Tibial artery (tissue), 4 donors: ENCODE measurements around the gene SPRED1.

Experiments
- DNase-seq, 2 donors: peaks; one replicate each; pipeline ENCODE4 v3.0.0-alpha.2; 2019
- H3K27ac ChIP-seq, 2 donors: fragments of 200-600 bp; sonication (generic) in 1 of 2; 1 replicate in 1 of 2; 2 replicates in 1 of 2; pipeline ENCODE4 v1.5.1; 2018 to 2019; ENCODE audit warnings: mild to moderate bottlenecking in 1 of 2
- H3K27me3 ChIP-seq, 2 donors: fragments of 200-600 bp; sonication (generic) in 1 of 2; one replicate each; pipeline versions ENCODE4 v1.5.1 to v1.6.0; 2016 to 2019
- H3K36me3 ChIP-seq, 3 donors: fragments of 200-600 bp; sonication (generic) in 2 of 3; one replicate each; pipeline ENCODE4 v1.5.1; 2016 to 2019; ENCODE audit warnings: mild to moderate bottlenecking in 2 of 3
- H3K4me1 ChIP-seq, 4 donors: fragments of 200-600 bp; sonication (generic) in 2 of 4; 1 replicate in 3 of 4; 2 replicates in 1 of 4; pipeline ENCODE4 v1.5.1; 2016 to 2019
- H3K4me3 ChIP-seq, 2 donors: fragments of 200-600 bp; sonication (generic) in 1 of 2; 1 replicate in 1 of 2; 2 replicates in 1 of 2; pipeline ENCODE4 v1.5.1; 2018 to 2019; ENCODE audit warnings: mild to moderate bottlenecking in 2 of 2
- H3K9me3 ChIP-seq, 3 donors: fragments of 200-600 bp; sonication (generic) in 1 of 3; one replicate each; pipeline ENCODE4 v1.5.1; 2016 to 2019
- CTCF ChIP-seq, 2 experiments: fragments of 200-600 bp in 1 of 2; fragments of 450-650 bp in 1 of 2; IDR thresholded peaks; one replicate each; pipeline ENCODE4 v1.5.1; 2017 to 2019; ENCODE audit warnings: antibody characterized with exemption in 2 of 2, mild to moderate bottlenecking in 1 of 2, moderate library complexity in 1 of 2
- intact Hi-C: fragments of 100-400 bp; cut with DNase I; formaldehyde crosslinking; loops from one replicate; pipeline ENCODE4 v1.15.0; 2023; ENCODE audit warnings: low total_unique reads

The SPRED1 gene

GRCh38 chr15:38304481-38304880 lies 51.8 kb downstream of the SPRED1 start:
- no peaks in the 10 kb centered on the region for H3K9me3 ChIP-seq
- H3K4me3 ChIP-seq = no peak overlapping the region
- intact Hi-C loops = no loop called here
- H3K27me3 ChIP-seq = no peaks in the 10 kb centered on the region
- peaks cover 0 to 5% (median 0%) of the 10 kb centered on the region in 4 donors for H3K4me1 ChIP-seq
- DNase-seq = no peak
- TF ChIP-seq CTCF (IDR thresholded peaks at IDR 0.05) = no peak
- peaks cover 0 to 5% (median 0%) of the 10 kb centered on the region in 3 donors for H3K36me3 ChIP-seq
- no peak overlapping the region for H3K27ac ChIP-seq

- intact Hi-C loops = no loop called here
These were observed 54.6 kb downstream of the SPRED1 start for GRCh38 chr15:38307251-38307650.

GRCh38 chr15:38307861-38308641 lies 55.4 kb downstream of the SPRED1 start:
- H3K9me3 ChIP-seq = no peaks in the 10 kb centered on the region
- no peak overlapping the region for H3K4me3 ChIP-seq
- no peak for DNase-seq
- H3K4me1 ChIP-seq = no peaks in the 10 kb centered on the region
- peaks cover 0 to 5% (median 0%) of the 10 kb centered on the region in 3 donors for H3K36me3 ChIP-seq
- no peaks in the 10 kb centered on the region for H3K27me3 ChIP-seq
- no peak for TF ChIP-seq CTCF (IDR thresholded peaks at IDR 0.05)
- H3K27ac ChIP-seq = no peak overlapping the region
- intact Hi-C loops = no loop called here

More at GRCh38 chr15:38307251-38307650, 54.6 kb downstream of the SPRED1 start:
- TF ChIP-seq CTCF (IDR thresholded peaks at IDR 0.05) = no peak
- Histone ChIP-seq H3K4me3 (no peak overlapping the region), H3K27me3 (no peaks in the 10 kb centered on the region), H3K36me3 (peaks cover 0 to 5% (median 0%) of the 10 kb centered on the region in 3 donors), H3K9me3 (no peaks in the 10 kb centered on the region), H3K4me1 (no peaks in the 10 kb centered on the region), H3K27ac (no peak overlapping the region)
- DNase-seq = no peak

- no peak for DNase-seq
- Histone ChIP-seq H3K27ac (no peak overlapping the region), H3K36me3 (peaks cover 0 to 5% (median 0%) of the 10 kb centered on the region in 3 donors), H3K9me3 (no peaks in the 10 kb centered on the region), H3K4me1 (no peaks in the 10 kb centered on the region), H3K27me3 (no peaks in the 10 kb centered on the region), H3K4me3 (no peak overlapping the region)
- TF ChIP-seq CTCF (IDR thresholded peaks at IDR 0.05) = no peak
- intact Hi-C loops = no loop called here
These were observed 56.2 kb downstream of the SPRED1 start for GRCh38 chr15:38308797-38309196.

- peaks cover 0 to 5% (median 0%) of the 10 kb centered on the region in 3 donors for H3K36me3 ChIP-seq
- H3K27me3 ChIP-seq = no peaks in the 10 kb centered on the region
- H3K4me3 ChIP-seq = no peak overlapping the region
- no peak overlapping the region for H3K27ac ChIP-seq
- no peaks in the 10 kb centered on the region for H3K9me3 ChIP-seq
- peaks cover 0 to 18% (median 9%) of the 10 kb centered on the region in 4 donors for H3K4me1 ChIP-seq
- intact Hi-C loops = no loop called here
- DNase-seq = no peak
- TF ChIP-seq CTCF (IDR thresholded peaks at IDR 0.05) = no peak
These were observed 59.6 kb downstream of the SPRED1 start for GRCh38 chr15:38312190-38312589.
